Cortex of kidney (tissue), 1 donor: ENCODE measurements around the gene ANKRD44.
"Not testable (repeated sequence)": the region's sequence is repeated elsewhere in the genome, so short reads cannot be mapped to it uniquely, and the experiment has no call there.

Experiments used
- DNase-seq: peaks from one replicate; lab custom pipeline; 2025; lab: John Stamatoyannopoulos, UW

Gene ANKRD44

GRCh38 chr2:197076652-197077051 is 233.9 kb downstream of the ANKRD44 start:
- DNase-seq, result no peak

DNA sequence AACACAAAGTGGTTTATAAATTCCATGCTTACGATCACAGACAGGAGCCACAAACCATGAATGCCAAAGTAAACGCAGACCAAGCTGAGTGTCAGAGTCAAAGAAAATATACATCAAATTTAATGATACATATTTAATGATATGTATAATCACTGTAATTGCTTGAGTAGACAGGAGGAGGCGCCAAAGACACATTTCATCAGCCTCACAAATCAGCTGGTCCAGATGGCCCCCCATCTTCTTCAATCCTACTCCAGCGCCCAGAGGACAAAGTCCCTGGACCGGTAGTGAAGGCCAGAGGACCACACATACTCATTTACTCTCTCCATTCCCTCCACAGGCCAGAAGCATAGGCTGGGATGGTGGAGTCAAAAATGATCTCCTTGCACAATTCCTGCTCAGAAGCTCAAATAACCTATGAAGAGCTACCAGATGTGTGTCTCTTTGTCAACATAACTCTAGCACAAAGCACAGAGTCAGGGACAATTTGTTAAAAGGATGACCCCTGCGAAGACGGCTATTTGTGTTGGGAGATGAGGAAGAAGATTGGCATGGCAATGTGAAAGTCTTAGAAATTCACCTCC is 234.7 kb downstream of the ANKRD44 start:
- no peak for DNase-seq

- DNase-seq, result no peak
Measured at GRCh38 chr2:197075281-197075680, 235.3 kb downstream of the ANKRD44 start.

GRCh38 chr2:197073701-197074433 is 236.7 kb downstream of the ANKRD44 start:
- no peak for DNase-seq

GRCh38 chr2:197073270-197073669 is 237.3 kb downstream of the ANKRD44 start:
- DNase-seq, result no peak

DNA sequence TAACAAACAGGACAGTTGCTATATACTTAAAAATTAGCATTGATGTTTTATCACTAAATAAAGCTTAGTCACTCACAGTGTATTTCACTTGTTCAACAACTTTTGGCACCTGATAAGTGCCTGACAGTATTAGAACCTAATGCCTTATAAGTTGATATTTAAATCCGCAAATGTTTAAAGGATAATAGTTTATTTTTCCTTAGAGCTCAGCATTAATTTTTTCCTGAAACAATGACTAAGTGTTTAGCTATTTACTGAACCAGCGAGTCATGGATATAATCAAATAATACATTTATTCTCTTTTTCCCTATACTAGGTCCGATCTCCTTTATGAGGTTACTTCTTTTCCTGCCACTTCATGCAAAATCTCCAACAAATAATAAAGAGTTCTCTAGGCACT is 238.0 kb downstream of the ANKRD44 start:
- no peak for DNase-seq

GRCh38 chr2:197071790-197072436 is 238.7 kb downstream of the ANKRD44 start:
- DNase-seq, result no peak

DNA sequence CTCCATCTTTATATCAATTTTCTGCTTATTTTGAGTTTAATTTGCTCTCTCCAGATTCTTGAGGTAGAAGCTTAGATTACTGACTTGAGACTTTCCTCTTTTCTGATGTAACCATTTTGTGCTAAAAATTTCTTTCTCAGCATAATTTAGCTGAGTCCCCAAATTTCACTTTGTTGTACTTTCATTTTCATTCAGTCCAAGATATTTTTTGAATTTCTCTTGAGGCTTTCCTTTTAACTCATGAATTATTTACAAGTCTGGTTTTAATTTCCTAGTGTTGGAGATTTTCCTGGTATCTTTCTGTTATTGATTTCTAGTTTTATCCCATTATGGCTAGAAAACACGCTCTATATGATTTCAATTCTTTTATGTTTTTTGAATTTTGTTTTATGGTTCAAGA is 239.4 kb downstream of the ANKRD44 start:
- no peak for DNase-seq

GRCh38 chr2:197069958-197070357 is 240.6 kb downstream of the ANKRD44 start:
- DNase-seq, result no peak

- DNase-seq, result not testable (repeated sequence)
Measured at GRCh38 chr2:197062574-197062973, 248.0 kb downstream of the ANKRD44 start.

GRCh38 chr2:197059477-197059876 is 251.1 kb downstream of the ANKRD44 start:
- no peak for DNase-seq

GRCh38 chr2:197058777-197059300 is 251.7 kb downstream of the ANKRD44 start:
- no peak for DNase-seq

DNA sequence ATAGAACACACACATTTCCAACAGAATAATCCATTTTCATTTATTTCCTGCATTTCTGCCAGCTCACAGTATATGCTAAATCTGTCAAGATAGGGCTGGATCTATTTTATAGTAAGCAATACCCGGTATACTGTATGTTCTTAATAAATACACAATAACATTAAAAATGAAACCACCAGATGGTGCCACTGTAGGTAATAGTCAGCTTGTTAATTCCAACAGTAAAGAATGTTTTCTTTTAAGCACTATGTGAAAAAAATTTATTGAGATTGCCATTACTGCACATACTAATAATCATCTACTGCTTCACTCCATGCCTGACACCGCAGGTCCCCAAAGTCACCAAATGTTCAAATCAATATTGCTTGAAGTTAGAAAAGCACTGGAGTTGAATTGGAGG is 252.6 kb downstream of the ANKRD44 start:
- DNase-seq, result no peak

GRCh38 chr2:197055045-197055444 is 255.5 kb downstream of the ANKRD44 start:
- no peak for DNase-seq

- no peak for DNase-seq
Measured at GRCh38 chr2:197054437-197054836, 256.1 kb downstream of the ANKRD44 start.

DNA sequence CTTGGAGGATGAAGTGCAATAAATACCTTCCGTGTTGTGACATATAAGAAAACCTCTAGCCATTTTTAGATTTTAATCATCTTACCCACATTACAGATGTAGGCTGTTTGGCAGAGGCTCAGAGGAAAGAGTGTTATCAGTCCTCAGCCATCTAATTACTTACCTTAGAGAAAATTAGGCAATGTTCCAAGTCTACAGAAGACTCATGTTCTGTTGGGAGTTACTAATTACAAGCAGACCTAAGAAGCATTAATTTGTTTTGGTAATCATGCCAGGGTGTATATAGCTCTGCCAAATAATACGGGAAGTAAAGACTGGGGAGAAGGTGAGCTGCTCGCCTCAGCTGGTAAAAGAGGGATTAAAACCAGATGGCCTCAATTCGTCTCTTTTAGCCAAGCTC is 258.2 kb downstream of the ANKRD44 start:
- DNase-seq, result no peak

GRCh38 chr2:197045115-197045514 is 265.5 kb downstream of the ANKRD44 start:
- no peak for DNase-seq

- DNase-seq, result no peak
Measured at GRCh38 chr2:197042739-197043196, 267.8 kb downstream of the ANKRD44 start.

- no peak for DNase-seq
Measured at GRCh38 chr2:197037863-197038398, 272.6 kb downstream of the ANKRD44 start.

- no peak for DNase-seq
Measured at GRCh38 chr2:197035002-197035401, 275.6 kb downstream of the ANKRD44 start.

GRCh38 chr2:197034292-197034691 is 276.3 kb downstream of the ANKRD44 start:
- DNase-seq, result no peak

- DNase-seq, result no peak
Measured at GRCh38 chr2:197033222-197033621, 277.4 kb downstream of the ANKRD44 start.

- DNase-seq, result no peak
Measured at GRCh38 chr2:197031803-197032202, 278.8 kb downstream of the ANKRD44 start.
